ENCODE results near the gene PKP2. TPM values are rescaled to one million over a fixed set of nuclear protein-coding genes. Genes with fewer than 3 reads are reported as not detected.
A peak's percentile ranks its signal among the peaks of the same experiment; 100 is the strongest.

PKP2 gene
- total and polyA plus RNA-seq, 9 of the 15 experiments (the other 6 are each of a cell fraction or from before 2014, with no cell fraction given), result 1.6 to 4.2 (median 2.8) TPM

DNA sequence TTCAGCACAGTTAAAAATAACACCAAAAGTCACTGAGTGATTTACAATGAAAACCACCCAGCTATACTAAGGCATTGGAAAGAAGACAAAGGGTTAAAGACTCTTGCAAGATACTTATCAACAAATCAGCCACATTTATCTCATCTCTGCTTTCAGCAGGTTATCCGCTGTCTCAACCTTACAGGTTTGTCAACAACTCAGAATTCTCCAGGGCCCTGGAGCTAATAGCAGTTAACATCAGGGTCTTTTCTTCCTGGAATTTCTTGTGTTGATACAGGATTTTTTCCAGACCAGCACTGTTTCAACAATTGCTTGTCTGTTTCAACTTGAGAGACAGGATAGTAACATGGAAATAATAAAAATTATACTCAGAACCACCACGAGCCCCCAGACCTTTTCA, 3.5 kb downstream of the PKP2 start:
- H3K4me1 ChIP-seq (replicated peaks in 1 of 2; ENCODE audit: control insufficient read depth in 2 of 2, insufficient read depth in 2 of 2, low read length in 2 of 2), result peaks cover 8 to 10% of the 10 kb centered on the region in 2 experiments; a peak in 3 of 5 replicates
- intact Hi-C loops (cut with micrococcal nuclease), result no loop called here
- H3K4me2 ChIP-seq (ENCODE audit: insufficient read depth, low read length), result no peak overlapping the region
- ChIA-PET POLR2A (no interaction called here), CTCF (ENCODE audit: low intra/inter-chr PET ratio) (no interaction called here)
- TF ChIP-seq MEIS2 (IDR thresholded peaks at IDR 0.05; ENCODE audit: partially characterized antibody) (peak; percentile 13), ZNF282 (CRISPR knock-in tag; IDR thresholded peaks at IDR 0.05) (no peak)
- TF ChIP-seq, protein P1, sequence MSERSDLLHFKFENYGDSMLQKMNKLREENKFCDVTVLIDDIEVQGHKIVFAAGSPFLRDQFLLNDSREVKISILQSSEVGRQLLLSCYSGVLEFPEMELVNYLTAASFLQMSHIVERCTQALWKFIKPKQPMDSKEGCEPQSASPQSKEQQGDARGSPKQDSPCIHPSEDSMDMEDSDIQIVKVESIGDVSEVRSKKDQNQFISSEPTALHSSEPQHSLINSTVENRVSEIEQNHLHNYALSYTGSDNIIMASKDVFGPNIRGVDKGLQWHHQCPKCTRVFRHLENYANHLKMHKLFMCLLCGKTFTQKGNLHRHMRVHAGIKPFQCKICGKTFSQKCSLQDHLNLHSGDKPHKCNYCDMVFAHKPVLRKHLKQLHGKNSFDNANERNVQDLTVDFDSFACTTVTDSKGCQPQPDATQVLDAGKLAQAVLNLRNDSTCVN (CRISPR knock-in tag; IDR thresholded peaks at IDR 0.05), result no peak
- TF ChIP-seq, protein P2, sequence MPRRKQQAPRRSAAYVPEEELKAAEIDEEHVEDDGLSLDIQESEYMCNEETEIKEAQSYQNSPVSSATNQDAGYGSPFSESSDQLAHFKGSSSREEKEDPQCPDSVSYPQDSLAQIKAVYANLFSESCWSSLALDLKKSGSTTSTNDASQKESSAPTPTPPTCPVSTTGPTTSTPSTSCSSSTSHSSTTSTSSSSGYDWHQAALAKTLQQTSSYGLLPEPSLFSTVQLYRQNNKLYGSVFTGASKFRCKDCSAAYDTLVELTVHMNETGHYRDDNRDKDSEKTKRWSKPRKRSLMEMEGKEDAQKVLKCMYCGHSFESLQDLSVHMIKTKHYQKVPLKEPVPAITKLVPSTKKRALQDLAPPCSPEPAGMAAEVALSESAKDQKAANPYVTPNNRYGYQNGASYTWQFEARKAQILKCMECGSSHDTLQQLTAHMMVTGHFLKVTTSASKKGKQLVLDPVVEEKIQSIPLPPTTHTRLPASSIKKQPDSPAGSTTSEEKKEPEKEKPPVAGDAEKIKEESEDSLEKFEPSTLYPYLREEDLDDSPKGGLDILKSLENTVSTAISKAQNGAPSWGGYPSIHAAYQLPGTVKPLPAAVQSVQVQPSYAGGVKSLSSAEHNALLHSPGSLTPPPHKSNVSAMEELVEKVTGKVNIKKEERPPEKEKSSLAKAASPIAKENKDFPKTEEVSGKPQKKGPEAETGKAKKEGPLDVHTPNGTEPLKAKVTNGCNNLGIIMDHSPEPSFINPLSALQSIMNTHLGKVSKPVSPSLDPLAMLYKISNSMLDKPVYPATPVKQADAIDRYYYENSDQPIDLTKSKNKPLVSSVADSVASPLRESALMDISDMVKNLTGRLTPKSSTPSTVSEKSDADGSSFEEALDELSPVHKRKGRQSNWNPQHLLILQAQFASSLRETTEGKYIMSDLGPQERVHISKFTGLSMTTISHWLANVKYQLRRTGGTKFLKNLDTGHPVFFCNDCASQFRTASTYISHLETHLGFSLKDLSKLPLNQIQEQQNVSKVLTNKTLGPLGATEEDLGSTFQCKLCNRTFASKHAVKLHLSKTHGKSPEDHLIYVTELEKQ (CRISPR knock-in tag; IDR thresholded peaks at IDR 0.05), result no peak
- H3K27me3 ChIP-seq (ENCODE audit: control insufficient read depth in 2 of 2, insufficient read depth in 2 of 2, low read length in 2 of 2), result no peaks in the 10 kb centered on the region
- H3K9me3 ChIP-seq (replicated peaks; ENCODE audit: control insufficient read depth, insufficient read depth, low read depth, low read length), result no peaks in the 10 kb centered on the region
- no peaks in the 10 kb centered on the region for H4K20me1 ChIP-seq (replicated peaks; ENCODE audit: control insufficient read depth, insufficient read depth, low read length)
- H3K4me3 ChIP-seq, result no peak overlapping the region
- no peak overlapping the region for H2AFZ ChIP-seq (ENCODE audit: low read depth, low read length)
- WGBS (ENCODE audit: insufficient coverage, low coverage, missing lambda C conversion rate), result 3% methylated on average over 2 of the region's 2 CpGs
- DNase-seq (ENCODE audit: extremely low read depth in 1 of 4, low spot score in 3 of 4) (no peak), ATAC-seq (no peak), FAIRE-seq (no peak)
- in situ Hi-C loops (cut with MboI), result no loop called here
- no peaks in the 10 kb centered on the region for H3K79me2 ChIP-seq (ENCODE audit: control insufficient read depth, insufficient read depth, low read length)
- H3K36me3 ChIP-seq (ENCODE audit: control insufficient read depth, insufficient read depth, low read length), result no peaks in the 10 kb centered on the region
- H3K27ac ChIP-seq (ENCODE audit: extremely low read depth, low read depth, low read length), result no peak overlapping the region
- BruUV-seq (replicated peaks), result no TSS peak
- H3K9ac ChIP-seq (ENCODE audit: insufficient read depth in 1 of 2, low read depth in 2 of 2, low read length in 2 of 2), result no peak overlapping the region
- no peaks in the 10 kb centered on the region for H3K9me1 ChIP-seq (ENCODE audit: control insufficient read depth, insufficient read depth, low read length)
